Ramos (cell line): Measurements from ENCODE around the gene CYP17A1.
"Not testable (repeated sequence)": the region's sequence is repeated elsewhere in the genome, so short reads cannot be mapped to it uniquely, and the experiment has no call there.

Experiments
- in situ Hi-C: fragments of 300-500 bp; cut with MboI; formaldehyde crosslinking; loops from one replicate; pipeline ENCODE4 v1.14.3; 2022; ENCODE audit warnings: low sequenced_read_pairs; ENCODE audit not compliant: unreplicated experiment

CYP17A1 gene

DNA sequence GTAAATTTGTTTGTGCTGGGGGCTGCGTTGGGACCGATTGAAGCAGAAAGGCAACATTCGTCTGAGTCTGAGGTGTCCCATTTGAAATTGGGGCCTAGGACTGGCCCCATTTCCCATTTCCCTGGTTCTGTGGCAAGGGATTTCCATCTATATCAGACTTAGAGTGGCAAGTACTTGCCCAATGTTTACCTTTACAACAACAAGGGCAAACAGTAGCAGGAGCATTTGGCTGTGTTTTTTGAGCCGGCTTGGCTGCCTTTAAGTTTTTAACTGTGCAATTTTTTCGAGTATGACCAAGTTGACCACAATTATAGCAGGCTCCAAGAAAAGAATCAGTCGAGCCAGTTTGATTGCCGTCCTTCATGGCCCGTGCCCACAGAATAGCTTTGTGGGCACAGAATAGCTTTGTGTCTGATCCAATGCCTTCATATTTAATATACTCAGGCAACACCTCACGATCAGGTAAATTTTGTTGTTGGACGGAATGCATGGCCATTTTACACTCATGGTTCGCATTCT is 4.7 kb upstream of the CYP17A1 start:
- in situ Hi-C loops: loop anchor here (10.0 kb wide), 1 partner anchor 413 kb away; no protein-coding TSS in a partner anchor

DNA sequence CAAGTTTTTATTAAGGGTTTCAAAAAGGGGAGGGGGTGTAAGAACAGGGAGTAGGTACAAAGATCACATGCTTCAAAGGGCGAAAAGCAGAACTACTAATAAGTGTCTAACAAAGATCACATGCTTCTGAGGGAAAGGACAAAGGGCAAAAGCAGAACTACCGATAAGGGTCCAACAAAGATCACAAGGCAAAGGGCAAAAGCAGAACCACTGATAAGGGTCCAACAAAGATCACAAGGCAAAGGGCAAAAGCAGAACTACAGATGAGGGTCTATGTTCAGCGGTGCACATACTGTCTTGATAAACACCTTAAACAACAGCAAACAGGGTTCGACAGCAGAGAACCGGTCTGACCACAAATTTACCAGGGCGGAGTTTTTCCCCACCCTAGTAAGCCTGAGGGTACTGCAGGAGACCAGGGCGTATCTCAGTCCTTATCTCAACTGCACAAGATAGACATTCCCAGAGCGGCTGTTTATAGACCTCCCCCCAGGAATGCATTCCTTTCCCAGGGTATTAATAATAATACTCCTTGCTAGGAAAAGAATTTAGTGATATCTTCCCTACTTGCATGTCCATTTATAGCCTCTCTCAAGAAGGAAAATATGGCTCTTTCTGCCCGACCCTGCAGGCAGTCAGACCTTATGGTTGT is 1.2 kb upstream of the CYP17A1 start:
- in situ Hi-C loops: loop anchor here (5.0 to 10.0 kb wide), 2 partner anchors 64 to 236 kb away; no protein-coding TSS in a partner anchor

DNA sequence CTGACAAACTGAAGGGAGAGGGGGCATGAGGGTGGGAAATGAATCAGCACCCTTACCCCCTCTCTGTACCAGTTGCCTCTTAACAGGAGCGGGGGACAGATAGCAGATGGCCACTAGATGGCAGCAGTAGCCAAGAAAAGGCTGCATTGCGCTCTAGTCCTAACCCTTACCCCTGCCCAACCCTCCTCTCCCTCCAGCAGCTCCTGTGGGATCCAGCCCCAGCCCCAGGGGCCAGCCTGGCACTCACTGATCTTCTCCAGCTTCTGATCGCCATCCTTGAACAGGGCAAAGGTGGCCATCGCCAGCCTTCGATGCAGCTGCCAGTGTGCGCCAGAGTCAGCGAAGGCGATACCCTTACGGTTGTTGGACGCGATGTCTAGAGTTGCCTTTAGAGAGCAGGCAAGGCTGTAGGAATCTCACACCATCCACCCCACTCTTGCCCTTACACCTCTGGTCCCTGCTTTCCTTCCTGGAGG is 2.2 kb downstream of the CYP17A1 start:
- in situ Hi-C loops: loop anchor here (5.0 to 10.0 kb wide), 2 partner anchors 67 to 240 kb away; no protein-coding TSS in a partner anchor

DNA sequence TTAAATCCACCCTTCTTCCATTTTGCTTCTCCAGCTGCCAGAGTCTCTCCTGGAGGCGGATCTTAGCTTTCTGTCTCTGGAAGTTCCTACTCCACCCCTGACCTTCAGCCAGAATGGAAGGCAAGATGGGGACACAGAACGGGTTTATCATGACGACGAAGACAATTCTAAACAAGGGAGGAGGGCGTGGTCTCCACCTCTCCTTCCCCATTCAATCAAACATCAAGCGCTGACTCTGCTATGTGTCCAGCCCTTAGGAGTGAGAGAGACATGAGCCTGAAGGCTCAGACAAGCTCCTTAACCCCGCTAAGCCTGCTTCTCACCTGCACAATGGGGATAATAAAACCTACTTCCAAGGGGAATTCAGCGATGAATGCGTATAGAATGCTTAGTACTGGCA is 3.1 kb downstream of the CYP17A1 start:
- in situ Hi-C loops: loop anchor here (10.0 kb wide), 1 partner anchor 241 kb away; no protein-coding TSS in a partner anchor

DNA sequence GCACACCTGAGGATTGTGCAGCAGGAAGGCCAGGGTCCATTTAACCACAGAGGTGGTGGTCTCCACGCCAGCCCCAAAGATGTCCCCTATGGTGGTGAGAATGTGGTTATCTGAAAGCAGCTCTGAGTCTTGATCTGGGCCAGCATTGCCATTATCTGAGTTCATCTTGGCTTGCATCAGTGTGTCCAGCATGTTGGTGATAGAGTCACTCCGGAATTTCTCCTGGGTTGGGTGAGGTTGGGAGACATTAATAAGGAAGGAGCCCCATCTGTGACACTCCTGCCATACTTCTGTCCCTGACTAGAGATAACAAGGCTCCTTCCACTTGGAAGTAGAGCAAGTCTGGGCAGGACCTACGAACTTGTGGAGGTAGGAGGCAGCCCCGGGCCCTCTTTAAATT is 4.2 kb downstream of the CYP17A1 start:
- in situ Hi-C loops: loop anchor here (10.0 kb wide), 1 partner anchor 242 kb away; no protein-coding TSS in a partner anchor

DNA sequence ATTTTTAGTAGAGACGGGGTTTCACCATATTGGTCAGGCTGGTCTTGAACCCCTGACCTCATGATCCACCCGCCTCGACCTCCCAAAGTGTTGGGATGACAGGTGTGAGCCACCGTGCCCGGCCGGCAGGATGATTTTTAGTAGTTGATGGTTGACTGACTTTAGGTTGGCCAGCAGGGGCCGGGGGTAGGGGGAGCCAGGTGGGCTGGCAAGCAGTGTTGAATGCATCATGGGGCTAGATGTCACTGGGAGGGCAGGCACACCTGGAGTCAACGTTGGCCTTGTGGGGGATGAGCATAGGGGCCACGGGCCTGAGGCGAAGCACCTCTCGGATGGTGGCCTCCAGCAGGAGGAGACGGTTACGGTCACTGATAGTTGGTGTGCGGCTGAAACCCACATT is 5.0 kb downstream of the CYP17A1 start:
- in situ Hi-C loops: loop anchor here (10.0 kb wide), 1 partner anchor 243 kb away; no protein-coding TSS in a partner anchor

DNA sequence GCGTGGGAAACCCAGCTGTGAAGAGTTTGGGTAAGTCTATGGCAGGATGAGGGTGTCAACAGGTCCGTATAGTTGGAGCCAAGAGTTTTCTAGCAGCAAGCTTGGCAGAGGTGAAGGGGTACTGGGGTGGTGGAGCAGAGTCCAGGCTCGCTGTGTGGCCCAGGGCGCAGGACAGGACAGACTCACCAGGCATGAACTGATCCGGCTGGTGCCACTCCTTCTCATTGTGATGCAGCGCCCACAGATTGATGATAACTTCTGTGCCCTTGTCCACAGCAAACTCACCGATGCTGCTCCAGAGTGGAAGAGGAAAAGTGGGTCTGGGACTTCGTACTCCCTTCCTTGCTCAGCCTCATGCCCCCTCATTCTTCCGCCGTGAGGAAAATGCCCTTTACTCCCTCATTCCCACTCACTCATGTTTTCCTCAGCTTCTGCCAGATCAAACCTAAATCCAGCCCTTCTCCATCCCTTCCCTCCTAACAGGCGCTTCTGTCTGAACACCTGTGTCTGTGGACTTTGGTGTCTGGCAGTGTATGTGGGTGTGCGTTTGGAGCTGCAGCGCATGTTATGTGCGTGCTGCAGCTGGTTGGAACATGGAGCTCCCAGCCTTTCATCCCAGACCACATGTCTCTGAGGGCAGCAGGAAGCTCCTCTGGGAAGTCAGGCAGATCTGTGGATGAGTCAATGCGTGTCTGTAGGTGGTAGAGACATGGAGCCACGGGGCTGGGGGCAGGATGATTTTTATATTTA is 5.7 kb downstream of the CYP17A1 start:
- in situ Hi-C loops: loop anchor here (10.0 kb wide), 1 partner anchor 243 kb away; no protein-coding TSS in a partner anchor

DNA sequence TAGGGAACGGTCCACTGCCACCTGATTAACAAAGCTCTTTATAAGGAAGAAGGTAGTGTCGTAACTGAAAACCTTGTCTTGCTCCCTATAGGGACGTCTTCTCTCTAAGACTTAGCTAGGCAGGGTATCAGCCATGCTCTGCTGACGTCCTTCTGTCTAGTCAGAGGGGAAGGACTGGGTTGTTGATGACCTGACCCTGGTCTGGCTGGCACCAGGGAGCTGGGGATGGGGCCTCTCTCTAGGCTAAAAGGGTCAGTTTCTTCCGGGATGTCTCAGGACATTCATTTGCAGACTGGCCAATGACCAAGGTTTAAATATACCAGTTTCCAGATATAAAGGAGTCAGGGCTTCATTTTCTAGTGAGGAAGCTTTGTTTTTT is 9.6 kb downstream of the CYP17A1 start:
- in situ Hi-C loops: no loop called here

DNA sequence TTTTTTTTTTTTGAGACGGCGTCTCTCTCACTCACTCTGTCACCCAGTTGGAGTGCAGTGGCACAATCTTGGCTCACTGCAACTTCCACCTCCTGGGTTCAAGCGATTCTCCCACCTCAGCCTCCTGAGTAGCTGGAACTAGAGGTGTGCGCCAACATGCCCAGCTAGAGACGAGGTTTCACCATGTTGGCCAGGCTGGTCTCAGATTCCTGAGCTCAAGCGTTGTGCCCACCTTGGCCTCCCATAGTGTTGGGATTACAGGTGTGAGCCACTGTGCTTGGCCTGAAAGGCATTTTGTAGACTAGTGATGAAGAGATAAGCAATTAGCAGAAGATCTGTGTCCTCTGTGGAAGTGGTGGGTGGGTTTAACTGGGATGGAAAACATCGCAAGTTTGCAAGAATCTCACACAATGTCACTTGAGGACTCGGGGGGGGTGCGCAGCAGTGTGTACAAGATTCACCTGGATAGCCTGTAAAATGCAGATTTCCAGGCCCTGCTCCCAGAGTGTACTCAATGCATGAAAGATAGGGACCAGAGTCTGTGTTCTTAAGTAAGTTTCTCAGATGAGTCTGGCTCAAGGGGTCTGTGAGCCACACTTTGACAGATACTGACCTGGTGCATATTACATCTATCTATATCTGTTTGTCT is 10.9 kb downstream of the CYP17A1 start:
- in situ Hi-C loops: no loop called here

DNA sequence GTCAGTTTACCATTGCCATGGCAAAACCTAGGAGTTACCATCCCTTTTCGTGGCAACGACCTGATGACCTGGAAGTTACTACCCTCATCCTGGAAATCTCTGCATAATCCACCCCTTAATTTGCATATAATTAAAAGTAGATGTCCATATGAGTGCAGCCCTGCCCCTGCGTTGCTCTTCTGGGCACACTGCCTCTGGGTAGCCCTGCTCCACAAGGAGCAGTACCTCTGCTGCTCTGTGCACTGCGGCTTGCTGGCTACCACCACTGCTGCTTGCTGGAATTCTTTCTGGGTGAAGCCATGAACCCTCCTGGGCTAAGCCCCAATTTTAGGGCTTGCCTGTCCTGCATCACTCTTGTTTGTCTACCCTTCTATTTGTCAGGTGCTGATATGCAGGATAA is 12.5 kb downstream of the CYP17A1 start:
- in situ Hi-C loops: no loop called here

DNA sequence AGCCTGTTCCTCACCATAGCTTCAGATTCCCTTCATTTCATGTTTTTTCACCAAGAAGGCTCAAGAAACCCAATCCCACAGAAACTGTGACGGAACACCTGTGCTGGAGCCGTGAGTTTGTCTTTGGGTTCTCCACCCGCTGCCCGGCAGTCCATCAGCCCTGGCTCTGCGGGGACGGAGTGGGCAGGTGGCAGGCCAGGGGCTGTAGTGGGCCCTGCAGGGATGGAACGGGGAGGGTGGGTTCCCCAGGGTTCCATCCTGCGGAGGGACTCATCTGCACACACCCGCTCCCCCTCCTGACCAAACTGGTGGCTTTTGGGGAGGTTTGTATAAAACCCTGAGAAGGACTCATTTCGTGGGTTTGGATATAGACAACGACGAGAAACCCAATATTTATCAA is 15.0 kb downstream of the CYP17A1 start:
- in situ Hi-C loops: no loop called here

DNA sequence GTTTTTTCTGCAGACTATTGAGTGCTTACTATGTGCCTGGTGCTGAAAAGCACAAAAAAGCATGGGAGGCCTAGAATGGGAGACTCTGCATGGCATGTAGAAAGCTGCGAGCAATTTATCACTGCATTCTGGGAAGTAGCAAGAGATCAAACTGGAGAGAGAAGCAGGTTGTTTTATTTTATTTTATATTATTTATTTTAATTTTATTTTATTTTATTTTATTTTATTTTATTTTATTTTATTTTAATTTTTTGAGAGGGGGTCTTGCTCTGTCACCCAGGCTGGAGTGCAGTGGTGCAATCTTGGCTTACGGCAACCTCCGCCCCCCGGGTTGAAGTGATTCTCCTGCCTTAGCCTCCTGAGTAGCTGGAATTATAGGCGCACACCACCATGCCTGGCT is 17.2 kb downstream of the CYP17A1 start:
- in situ Hi-C loops: not testable (repeated sequence)

DNA sequence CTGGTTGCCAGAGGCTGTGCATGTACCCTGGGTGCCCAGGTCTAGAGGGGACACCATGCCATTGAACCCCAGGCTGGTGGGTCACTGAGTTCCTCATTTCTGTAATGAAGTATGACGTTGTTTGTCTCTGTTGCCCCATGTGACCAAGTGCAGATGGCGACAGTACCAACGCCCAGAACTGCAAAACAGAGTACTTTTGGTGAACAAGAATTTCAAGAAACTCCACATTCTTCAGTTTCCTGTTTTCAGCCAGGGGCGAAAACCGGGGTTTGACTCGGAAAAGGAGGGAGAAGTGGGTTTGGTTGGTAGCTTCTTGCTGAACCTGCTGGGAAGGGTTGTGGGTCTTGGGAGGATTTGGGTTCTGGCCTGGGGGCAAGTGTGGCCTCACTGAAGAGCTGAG is 18.2 kb downstream of the CYP17A1 start:
- in situ Hi-C loops: no loop called here

DNA sequence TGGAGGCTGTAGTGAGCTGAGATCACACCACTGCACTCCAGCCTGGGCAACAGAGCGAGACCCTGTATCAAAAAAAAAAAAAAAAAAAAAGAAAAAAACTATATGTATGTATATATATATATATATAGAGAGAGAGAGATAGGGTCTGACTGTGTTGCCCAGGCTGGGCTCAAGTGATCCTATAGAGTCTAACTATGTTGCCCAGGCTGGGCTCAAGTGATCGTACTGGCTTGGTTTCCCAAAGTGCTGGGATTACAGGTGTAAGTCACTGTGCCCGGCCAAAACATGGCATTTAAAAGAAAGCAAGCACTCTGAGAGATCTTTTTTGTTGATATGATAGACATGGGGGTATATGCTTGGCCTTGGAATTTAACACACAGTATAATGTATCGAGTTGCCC is 20.0 kb downstream of the CYP17A1 start:
- in situ Hi-C loops: no loop called here

DNA sequence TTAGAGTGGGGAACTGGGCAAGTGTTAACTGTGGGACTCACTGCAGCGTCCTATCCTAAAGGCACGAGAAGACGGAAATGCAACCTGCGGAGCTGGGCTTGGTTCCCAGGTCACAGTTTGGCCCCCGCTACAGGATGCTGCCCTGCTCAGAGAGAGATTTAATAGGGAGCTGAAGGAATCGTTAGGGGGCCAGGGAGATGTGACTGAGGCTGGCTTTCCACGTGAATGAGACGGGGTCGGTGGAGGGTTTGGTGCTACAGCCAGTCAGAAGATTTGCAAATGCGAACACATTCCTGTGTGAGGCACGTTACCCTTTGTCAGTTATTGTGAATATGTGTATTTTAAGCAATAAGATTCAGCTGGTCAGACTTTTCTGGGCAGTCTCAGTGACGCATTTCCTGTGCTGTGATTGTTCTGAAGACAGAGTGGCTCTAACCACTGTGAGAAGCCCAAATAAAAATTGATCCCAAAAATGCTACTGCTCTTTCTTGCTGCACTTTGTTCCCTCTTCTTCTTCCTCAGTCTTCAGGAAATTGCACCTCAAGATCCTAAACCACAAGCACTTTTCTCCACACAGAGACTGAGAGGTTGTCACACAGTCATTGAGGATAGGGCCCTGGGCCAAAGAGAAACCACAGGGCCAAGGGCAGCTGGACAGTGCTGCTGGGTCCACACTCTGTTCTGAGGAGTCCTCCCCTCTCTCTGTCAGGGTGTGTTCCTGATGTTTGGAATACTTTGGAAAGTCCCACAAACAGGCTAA is 21.2 kb downstream of the CYP17A1 start:
- in situ Hi-C loops: no loop called here

DNA sequence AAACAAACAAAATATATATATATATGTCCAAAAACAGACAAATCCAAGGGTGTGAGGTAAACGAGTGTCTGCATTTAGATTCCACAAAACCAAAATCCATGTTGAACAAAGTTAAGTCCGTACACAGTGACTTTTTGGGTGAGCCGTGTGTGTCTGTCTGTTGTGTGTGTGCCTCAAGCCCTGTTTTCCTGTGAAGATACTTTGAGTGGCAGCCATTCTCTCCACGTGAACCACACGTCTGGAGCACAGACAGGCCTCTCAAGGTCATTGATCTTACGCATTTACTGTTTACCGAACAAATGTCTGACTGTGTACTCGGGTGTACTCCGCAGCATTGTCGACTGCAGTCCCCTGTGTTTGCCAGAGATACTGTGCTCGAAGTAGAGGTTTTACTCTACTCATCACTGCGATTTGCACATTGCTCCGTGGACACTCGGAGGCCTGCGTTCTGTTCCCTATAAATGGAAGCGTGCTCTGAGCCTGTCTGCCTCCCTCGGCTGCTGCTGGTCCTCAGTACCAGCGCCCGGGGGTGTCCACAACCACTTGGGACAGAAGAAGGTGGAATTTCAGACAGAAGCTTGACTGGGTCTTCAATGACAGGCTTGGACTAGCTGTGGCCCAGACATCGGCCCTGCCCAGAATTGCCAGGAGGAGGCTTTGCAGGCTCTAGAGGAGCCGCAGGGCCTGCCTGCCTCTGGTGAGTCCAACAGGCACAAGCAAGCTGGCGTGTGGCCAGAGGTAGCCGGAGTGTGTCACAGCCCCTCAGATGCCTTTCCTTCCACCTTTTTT is 22.1 kb downstream of the CYP17A1 start:
- in situ Hi-C loops: no loop called here

DNA sequence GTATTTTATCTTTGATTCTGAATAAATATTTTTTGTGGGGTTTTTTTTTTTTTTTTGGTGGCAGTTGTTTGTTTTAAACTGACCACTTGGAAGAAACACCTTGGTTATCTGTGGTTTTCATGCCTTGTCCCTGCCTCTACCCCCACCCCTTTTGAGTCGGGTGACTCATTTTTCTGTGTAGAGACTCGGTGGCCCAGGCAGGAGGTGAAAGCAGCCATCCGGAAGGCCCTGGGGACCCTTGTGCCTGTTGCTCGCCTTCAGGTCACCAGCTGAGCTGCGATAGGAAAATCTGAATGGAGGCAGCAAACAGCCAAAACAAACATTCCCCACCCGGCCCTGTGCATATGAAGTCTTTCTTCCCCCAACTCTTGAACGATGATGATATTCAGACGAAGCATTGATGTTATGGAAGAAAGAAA is 22.8 kb downstream of the CYP17A1 start:
- in situ Hi-C loops: no loop called here

DNA sequence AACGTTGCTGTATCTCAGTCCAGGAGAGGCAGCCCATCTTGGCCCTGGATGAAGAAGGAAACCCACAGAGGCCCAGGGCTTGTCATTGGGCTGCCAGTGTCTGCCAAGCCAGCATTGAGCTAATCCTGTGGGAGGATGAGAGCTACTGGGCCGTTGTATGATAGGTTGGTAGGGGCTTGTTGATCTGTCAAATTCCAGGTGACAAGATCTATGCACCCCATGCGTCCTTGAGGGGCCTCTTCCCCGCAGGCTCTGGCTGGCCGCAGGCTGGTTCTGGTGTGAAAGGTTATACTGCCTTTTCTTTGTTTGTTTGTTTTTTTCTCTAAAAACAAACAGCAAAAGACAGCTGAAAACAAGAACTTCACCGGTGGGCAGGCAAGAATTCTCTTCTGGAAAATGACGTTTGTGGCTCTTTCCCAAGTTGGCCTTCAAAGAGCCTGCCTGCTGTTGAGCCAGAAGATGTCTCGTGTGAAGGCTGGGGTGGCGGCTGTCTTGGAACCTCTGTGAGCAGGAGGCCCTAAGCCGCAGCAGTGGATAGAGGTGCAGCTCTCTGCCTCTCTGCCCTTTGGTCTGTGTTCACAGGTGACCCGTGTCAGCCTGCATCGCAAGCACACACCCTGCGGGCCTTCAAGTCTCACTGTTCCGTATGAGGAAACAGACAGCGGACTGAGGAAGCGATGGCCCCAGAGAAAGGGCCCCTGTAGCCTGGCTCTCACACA is 23.3 kb downstream of the CYP17A1 start:
- in situ Hi-C loops: no loop called here
